ENCODE data around the gene HOATZ. TPM values are rescaled to one million over a fixed set of nuclear protein-coding genes. Genes with fewer than 3 reads are reported as not detected.

Gene HOATZ
- total RNA-seq, 1 donor from 2014 or later: not detected

GRCh38 chr11:111550258-111550657, 35.7 kb downstream of the HOATZ start:
- DNase-seq: no peak

GRCh38 chr11:111554532-111554931, 40.0 kb downstream of the HOATZ start:
- no peak for DNase-seq

GRCh38 chr11:111555255-111555654, 40.7 kb downstream of the HOATZ start:
- no peak for DNase-seq

GRCh38 chr11:111557425-111558111, 43.0 kb downstream of the HOATZ start:
- no peak for DNase-seq

GRCh38 chr11:111559800-111560464, 45.4 kb downstream of the HOATZ start:
- no peak for DNase-seq

GRCh38 chr11:111560800-111561199, 46.2 kb downstream of the HOATZ start:
- DNase-seq: no peak

- DNase-seq: no peak
Observed at GRCh38 chr11:111561306-111561705, 46.7 kb downstream of the HOATZ start.

- DNase-seq: no peak
Observed at GRCh38 chr11:111561791-111562325, 47.3 kb downstream of the HOATZ start.

- no peak for DNase-seq
Observed at GRCh38 chr11:111562692-111563389, 48.3 kb downstream of the HOATZ start.

GRCh38 chr11:111565114-111565720, 50.6 kb downstream of the HOATZ start:
- peak; percentile 7 for DNase-seq

- no peak for DNase-seq
Observed at GRCh38 chr11:111566324-111566723, 51.7 kb downstream of the HOATZ start.

- DNase-seq: no peak
Observed at GRCh38 chr11:111569476-111569875, 54.9 kb downstream of the HOATZ start.

- DNase-seq: no peak
Observed at GRCh38 chr11:111570796-111571195, 56.2 kb downstream of the HOATZ start.

GRCh38 chr11:111571829-111572501, 57.4 kb downstream of the HOATZ start:
- DNase-seq: no peak

GRCh38 chr11:111572581-111572980, 58.0 kb downstream of the HOATZ start:
- no peak for DNase-seq

- no peak for DNase-seq
Observed at GRCh38 chr11:111573821-111574249, 59.3 kb downstream of the HOATZ start.

- no peak for DNase-seq
Observed at GRCh38 chr11:111574373-111575225, 60.0 kb downstream of the HOATZ start.

- DNase-seq: no peak
Observed at GRCh38 chr11:111575740-111576139, 61.2 kb downstream of the HOATZ start.

GRCh38 chr11:111577821-111578220, 63.2 kb downstream of the HOATZ start:
- DNase-seq: no peak

- DNase-seq: no peak
Observed at GRCh38 chr11:111581341-111581740, 66.8 kb downstream of the HOATZ start.

GRCh38 chr11:111582163-111582562, 67.6 kb downstream of the HOATZ start:
- no peak for DNase-seq

Data from occipital lobe (tissue), 2 donors.